ENCODE measurements around the gene SEC24C.

SEC24C gene

GRCh38 chr10:73814896-73815718 is 70.9 kb downstream of the SEC24C start:
- no peak for DNase-seq (ENCODE audit: low read depth)

DNA sequence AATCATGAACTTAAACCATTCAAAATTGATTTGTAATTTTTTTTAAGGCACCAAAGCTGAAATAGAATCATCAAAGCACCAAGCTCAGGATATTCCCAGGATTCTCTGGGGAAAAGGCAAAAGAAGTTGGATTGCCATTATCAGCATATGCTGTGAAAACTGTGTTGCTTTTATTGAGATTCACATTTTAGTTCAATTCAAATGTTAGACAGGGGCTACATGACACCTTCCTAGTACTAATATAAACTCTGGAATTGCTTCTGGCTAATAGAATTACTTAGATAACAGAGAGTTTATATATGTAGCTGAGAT is 71.5 kb downstream of the SEC24C start:
- no peak for DNase-seq (ENCODE audit: low read depth)
- TF ChIP-seq CTCF (IDR thresholded peaks at IDR 0.05; ENCODE audit: insufficient read depth, low read depth, low read length, missing control alignments): no peak
- H3K4me3 ChIP-seq (ENCODE audit: low read depth, low read length): no peak overlapping the region

More at GRCh38 chr10:73814896-73815718, 70.9 kb downstream of the SEC24C start:
- no peak overlapping the region for H3K4me3 ChIP-seq (ENCODE audit: low read depth, low read length)
- peak; percentile 22 for TF ChIP-seq CTCF (IDR thresholded peaks at IDR 0.05; ENCODE audit: insufficient read depth, low read depth, low read length, missing control alignments)

DNA sequence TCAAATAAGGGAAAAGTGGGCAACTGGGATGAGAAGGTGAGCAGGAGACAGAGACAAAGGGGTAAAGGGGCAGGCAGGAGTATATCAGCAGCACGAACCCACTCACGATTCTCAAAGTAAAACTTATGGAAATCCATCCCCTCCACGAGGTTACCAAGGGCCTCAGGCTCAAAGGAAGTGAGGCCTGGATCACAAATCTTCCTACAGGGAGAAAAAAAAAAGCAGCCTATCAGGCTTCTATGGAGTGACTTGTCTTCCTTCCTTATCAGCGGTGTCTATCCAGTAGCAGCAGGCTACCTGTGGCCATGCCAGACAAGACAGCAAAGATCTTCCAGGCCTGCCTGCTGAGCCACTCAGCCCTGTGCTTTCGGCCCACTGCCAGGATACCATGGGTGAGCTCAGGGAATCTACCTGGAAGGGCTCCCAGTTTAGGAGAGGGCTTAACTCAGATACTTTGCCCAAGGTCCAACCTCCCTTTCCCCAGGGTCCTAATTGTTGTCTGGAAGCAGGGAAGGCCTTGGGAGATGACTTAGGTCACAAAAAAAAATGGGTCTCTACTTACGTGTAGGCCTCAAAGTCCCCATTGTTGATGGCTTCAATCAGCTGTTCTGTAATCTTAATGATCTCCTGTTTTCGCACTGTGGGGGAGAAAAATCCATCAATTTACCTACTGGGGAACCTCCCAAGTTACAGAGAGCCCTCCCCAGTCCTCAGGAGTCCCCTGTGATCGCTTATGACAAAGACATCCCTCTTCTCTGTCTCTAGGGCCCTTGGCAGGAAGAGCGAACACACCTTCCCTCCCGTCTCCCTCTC is 73.0 kb downstream of the SEC24C start:
- H3K4me3 ChIP-seq (ENCODE audit: low read depth, low read length): no peak overlapping the region
- TF ChIP-seq CTCF (IDR thresholded peaks at IDR 0.05; ENCODE audit: insufficient read depth, low read depth, low read length, missing control alignments): no peak
- DNase-seq (ENCODE audit: low read depth): no peak

GRCh38 chr10:73817826-73818225 is 73.7 kb downstream of the SEC24C start:
- no peak for DNase-seq (ENCODE audit: low read depth)
- TF ChIP-seq CTCF (IDR thresholded peaks at IDR 0.05; ENCODE audit: insufficient read depth, low read depth, low read length, missing control alignments): no peak
- no peak overlapping the region for H3K4me3 ChIP-seq (ENCODE audit: low read depth, low read length)

GRCh38 chr10:73818402-73818801 is 74.2 kb downstream of the SEC24C start:
- no peak overlapping the region for H3K4me3 ChIP-seq (ENCODE audit: low read depth, low read length)
- no peak for TF ChIP-seq CTCF (IDR thresholded peaks at IDR 0.05; ENCODE audit: insufficient read depth, low read depth, low read length, missing control alignments)
- no peak for DNase-seq (ENCODE audit: low read depth)

DNA sequence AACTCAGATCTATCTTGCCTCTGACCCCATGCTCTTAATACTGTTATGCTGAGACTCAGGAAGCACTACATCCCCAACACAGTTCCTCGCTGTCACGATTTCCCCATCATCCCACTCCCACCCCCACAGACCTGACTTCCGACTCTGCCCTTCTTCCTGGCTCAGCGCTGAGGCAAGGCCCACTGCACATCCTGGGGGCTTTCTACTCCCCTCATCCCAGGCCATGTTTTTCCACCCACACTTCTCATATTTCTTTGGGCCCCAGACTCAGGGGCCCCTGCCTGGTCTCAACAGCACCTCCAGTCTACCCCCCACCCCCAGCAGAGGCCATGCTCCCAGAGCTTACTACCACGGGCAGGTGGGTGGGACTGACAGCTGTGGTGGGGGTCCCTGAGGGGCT is 74.9 kb downstream of the SEC24C start:
- DNase-seq (ENCODE audit: low read depth): no peak
- TF ChIP-seq CTCF (IDR thresholded peaks at IDR 0.05; ENCODE audit: insufficient read depth, low read depth, low read length, missing control alignments): no peak
- no peak overlapping the region for H3K4me3 ChIP-seq (ENCODE audit: low read depth, low read length)

Data from GM12865 (cell line).